ENCODE results near the gene TOR4A.
A peak's percentile ranks its signal among the peaks of the same experiment; 100 is the strongest.

Gene TOR4A

GRCh38 chr9:137302118-137302448, 24.6 kb downstream of the TOR4A start, which contains the start of gene NRARP:
NRARP (minus strand) TSS chr9:137302271; CDS start chr9:137301928, 343 bp downstream.
- TF ChIP-seq ZFP30 (CRISPR knock-in tag; IDR thresholded peaks at IDR 0.05) (no peak), ZFP3 (CRISPR knock-in tag; IDR thresholded peaks at IDR 0.05) (no peak), SNAI2 (CRISPR knock-in tag; IDR thresholded peaks at IDR 0.05) (no peak), ARNTL (CRISPR knock-in tag; IDR thresholded peaks at IDR 0.05; ENCODE audit: borderline replicate concordance, low read depth) (no peak), TOX (CRISPR knock-in tag; IDR thresholded peaks at IDR 0.05; ENCODE audit: borderline replicate concordance) (no peak)
- TF ChIP-seq, protein P1, sequence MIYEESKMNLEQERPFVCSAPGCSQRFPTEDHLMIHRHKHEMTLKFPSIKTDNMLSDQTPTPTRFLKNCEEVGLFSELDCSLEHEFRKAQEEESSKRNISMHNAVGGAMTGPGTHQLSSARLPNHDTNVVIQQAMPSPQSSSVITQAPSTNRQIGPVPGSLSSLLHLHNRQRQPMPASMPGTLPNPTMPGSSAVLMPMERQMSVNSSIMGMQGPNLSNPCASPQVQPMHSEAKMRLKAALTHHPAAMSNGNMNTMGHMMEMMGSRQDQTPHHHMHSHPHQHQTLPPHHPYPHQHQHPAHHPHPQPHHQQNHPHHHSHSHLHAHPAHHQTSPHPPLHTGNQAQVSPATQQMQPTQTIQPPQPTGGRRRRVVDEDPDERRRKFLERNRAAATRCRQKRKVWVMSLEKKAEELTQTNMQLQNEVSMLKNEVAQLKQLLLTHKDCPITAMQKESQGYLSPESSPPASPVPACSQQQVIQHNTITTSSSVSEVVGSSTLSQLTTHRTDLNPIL (CRISPR knock-in tag; IDR thresholded peaks at IDR 0.05; ENCODE audit: low read depth) = no peak
- ATAC-seq = peak; percentile 55

DNA sequence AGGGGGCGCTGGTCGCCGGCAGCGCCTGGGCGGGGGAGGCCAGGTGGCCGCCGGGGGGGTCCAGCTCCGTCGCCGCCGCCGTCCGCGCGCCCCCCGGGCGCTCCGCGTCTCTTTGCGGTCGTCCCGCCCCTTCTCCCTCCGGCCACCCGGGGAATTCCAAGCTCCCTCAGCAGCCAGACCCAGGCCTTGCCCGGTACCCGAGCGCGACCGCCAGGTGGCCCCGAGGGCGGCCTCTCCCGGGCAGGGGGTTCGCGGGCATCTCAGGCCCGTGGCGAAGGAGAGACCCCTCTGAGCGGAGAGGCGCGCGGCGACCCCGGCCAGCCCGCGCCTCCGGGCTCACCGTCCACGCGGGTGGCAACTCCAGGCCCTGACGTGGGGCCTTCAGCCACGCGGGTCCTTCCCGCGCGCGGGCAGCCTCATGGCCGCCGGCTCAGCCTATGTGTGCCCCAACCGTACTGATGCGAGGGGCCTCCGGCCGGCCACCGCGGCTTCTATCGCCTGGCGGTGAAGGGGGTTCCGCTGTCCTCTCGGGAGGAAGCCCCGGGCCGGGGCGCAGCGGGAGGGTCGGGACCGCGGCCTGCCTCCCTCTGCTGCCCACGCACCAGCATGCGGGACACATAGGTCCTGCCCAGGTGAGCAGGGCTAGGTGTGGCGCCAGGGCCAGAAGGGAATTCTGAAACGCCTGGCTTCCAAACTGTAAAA, 25.1 kb downstream of the TOR4A start:
- TF ChIP-seq, protein P2, sequence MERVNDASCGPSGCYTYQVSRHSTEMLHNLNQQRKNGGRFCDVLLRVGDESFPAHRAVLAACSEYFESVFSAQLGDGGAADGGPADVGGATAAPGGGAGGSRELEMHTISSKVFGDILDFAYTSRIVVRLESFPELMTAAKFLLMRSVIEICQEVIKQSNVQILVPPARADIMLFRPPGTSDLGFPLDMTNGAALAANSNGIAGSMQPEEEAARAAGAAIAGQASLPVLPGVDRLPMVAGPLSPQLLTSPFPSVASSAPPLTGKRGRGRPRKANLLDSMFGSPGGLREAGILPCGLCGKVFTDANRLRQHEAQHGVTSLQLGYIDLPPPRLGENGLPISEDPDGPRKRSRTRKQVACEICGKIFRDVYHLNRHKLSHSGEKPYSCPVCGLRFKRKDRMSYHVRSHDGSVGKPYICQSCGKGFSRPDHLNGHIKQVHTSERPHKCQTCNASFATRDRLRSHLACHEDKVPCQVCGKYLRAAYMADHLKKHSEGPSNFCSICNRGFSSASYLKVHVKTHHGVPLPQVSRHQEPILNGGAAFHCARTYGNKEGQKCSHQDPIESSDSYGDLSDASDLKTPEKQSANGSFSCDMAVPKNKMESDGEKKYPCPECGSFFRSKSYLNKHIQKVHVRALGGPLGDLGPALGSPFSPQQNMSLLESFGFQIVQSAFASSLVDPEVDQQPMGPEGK (CRISPR knock-in tag; IDR thresholded peaks at IDR 0.05; ENCODE audit: borderline replicate concordance) = no peak
- TF ChIP-seq, protein P3, sequence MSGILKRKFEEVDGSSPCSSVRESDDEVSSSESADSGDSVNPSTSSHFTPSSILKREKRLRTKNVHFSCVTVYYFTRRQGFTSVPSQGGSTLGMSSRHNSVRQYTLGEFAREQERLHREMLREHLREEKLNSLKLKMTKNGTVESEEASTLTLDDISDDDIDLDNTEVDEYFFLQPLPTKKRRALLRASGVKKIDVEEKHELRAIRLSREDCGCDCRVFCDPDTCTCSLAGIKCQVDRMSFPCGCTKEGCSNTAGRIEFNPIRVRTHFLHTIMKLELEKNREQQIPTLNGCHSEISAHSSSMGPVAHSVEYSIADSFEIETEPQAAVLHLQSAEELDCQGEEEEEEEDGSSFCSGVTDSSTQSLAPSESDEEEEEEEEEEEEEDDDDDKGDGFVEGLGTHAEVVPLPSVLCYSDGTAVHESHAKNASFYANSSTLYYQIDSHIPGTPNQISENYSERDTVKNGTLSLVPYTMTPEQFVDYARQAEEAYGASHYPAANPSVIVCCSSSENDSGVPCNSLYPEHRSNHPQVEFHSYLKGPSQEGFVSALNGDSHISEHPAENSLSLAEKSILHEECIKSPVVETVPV (CRISPR knock-in tag; IDR thresholded peaks at IDR 0.05) = no peak
- TF ChIP-seq TOX (CRISPR knock-in tag; IDR thresholded peaks at IDR 0.05; ENCODE audit: borderline replicate concordance) = no peak
- no peak for TF ChIP-seq ZNF565 (CRISPR knock-in tag; conservative IDR thresholded peaks at IDR 0.05; ENCODE audit: low read depth)
- no peak for TF ChIP-seq ZC3H10 (CRISPR knock-in tag; IDR thresholded peaks at IDR 0.05)
- no peak for TF ChIP-seq OSR1 (CRISPR knock-in tag; IDR thresholded peaks at IDR 0.05)
- TF ChIP-seq CSDC2 (CRISPR knock-in tag; IDR thresholded peaks at IDR 0.05) = no peak
- TF ChIP-seq, protein P4, sequence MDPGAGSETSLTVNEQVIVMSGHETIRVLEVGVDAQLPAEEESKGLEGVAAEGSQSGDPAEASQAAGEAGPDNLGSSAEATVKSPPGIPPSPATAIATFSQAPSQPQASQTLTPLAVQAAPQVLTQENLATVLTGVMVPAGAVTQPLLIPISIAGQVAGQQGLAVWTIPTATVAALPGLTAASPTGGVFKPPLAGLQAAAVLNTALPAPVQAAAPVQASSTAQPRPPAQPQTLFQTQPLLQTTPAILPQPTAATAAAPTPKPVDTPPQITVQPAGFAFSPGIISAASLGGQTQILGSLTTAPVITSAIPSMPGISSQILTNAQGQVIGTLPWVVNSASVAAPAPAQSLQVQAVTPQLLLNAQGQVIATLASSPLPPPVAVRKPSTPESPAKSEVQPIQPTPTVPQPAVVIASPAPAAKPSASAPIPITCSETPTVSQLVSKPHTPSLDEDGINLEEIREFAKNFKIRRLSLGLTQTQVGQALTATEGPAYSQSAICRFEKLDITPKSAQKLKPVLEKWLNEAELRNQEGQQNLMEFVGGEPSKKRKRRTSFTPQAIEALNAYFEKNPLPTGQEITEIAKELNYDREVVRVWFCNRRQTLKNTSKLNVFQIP (CRISPR knock-in tag; IDR thresholded peaks at IDR 0.05; ENCODE audit: borderline replicate concordance, low read depth) = no peak
- no peak for TF ChIP-seq SNAI2 (CRISPR knock-in tag; IDR thresholded peaks at IDR 0.05)
- no peak for TF ChIP-seq ZFP30 (CRISPR knock-in tag; IDR thresholded peaks at IDR 0.05)
- no peak for TF ChIP-seq TCF4 (CRISPR knock-in tag; IDR thresholded peaks at IDR 0.05; ENCODE audit: borderline replicate concordance)
- TF ChIP-seq ZFP3 (CRISPR knock-in tag; IDR thresholded peaks at IDR 0.05) = no peak
- TF ChIP-seq, protein P1 (CRISPR knock-in tag; IDR thresholded peaks at IDR 0.05; ENCODE audit: low read depth) = no peak
- TF ChIP-seq ZNF8 (CRISPR knock-in tag; IDR thresholded peaks at IDR 0.05) = no peak
- TF ChIP-seq PPARA (CRISPR knock-in tag; IDR thresholded peaks at IDR 0.05; ENCODE audit: borderline replicate concordance) = no peak
- peak; percentile 62 for ATAC-seq

DNA sequence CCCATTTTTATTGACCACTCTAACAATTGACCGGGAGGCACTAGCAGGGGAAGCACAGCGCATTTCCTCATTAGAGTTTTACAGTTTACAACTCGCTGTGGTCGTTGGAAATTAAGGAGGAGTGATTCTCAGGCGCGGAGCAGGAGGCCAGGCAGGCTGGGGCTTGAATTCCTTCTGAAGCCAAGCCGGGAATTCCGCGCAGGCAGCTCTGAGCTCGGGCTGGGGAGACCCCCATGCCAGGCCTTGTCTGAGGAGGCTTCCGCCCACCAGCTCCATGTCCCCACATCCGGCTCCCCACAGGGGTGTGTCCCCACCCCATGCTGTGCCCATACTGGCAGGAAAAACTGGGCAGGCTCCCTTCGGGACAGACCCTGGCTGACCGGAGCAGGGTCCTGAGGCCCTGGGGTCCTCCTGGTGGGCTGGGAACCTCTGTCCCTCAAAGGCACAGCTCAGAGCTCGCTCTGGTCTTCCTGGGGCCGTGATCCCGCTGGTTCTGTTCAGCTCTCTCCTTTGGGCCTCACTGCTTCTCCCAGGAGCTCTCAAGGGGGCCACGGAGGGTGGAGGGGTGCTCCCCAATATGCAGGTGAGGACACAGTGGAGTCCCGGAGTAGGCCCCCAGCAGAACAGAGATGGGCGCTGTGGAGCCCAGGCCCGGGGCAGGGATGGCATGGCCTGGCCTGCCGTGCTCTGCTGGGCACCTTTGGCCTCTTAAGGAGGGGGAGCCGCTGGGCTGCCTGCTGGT, 25.8 kb downstream of the TOR4A start:
- no peak for ATAC-seq
- no peak for TF ChIP-seq ZFP3 (CRISPR knock-in tag; IDR thresholded peaks at IDR 0.05)
- no peak for TF ChIP-seq ZNF565 (CRISPR knock-in tag; conservative IDR thresholded peaks at IDR 0.05; ENCODE audit: low read depth)
- TF ChIP-seq ARNTL (CRISPR knock-in tag; IDR thresholded peaks at IDR 0.05; ENCODE audit: borderline replicate concordance, low read depth) = no peak
- TF ChIP-seq, protein P3 (CRISPR knock-in tag; IDR thresholded peaks at IDR 0.05) = no peak
- no peak for TF ChIP-seq ESRRG (CRISPR knock-in tag; IDR thresholded peaks at IDR 0.05)
- TF ChIP-seq, protein P1 (CRISPR knock-in tag; IDR thresholded peaks at IDR 0.05; ENCODE audit: low read depth) = no peak
- no peak for TF ChIP-seq PPARA (CRISPR knock-in tag; IDR thresholded peaks at IDR 0.05; ENCODE audit: borderline replicate concordance)
- no peak for TF ChIP-seq GLIS3 (CRISPR knock-in tag; IDR thresholded peaks at IDR 0.05)
- TF ChIP-seq, protein P4 (CRISPR knock-in tag; IDR thresholded peaks at IDR 0.05; ENCODE audit: borderline replicate concordance, low read depth) = no peak
- TF ChIP-seq ZFP30 (CRISPR knock-in tag; IDR thresholded peaks at IDR 0.05) = no peak
- no peak for TF ChIP-seq SNAI2 (CRISPR knock-in tag; IDR thresholded peaks at IDR 0.05)
- no peak for TF ChIP-seq OSR1 (CRISPR knock-in tag; IDR thresholded peaks at IDR 0.05)
